GM12873 (cell line): ENCODE measurements around the gene CCDC186.

Experiments used
- TF ChIP-seq, protein P1 (sequence below): IDR thresholded peaks from 2 replicates; pipeline ENCODE4 v1.5.1; 2012; ENCODE audit warnings: low read depth, mild to moderate bottlenecking, moderate library complexity, low read length, control low read depth; ENCODE audit not compliant: insufficient read depth; ENCODE audit errors: missing control alignments

Gene CCDC186

DNA sequence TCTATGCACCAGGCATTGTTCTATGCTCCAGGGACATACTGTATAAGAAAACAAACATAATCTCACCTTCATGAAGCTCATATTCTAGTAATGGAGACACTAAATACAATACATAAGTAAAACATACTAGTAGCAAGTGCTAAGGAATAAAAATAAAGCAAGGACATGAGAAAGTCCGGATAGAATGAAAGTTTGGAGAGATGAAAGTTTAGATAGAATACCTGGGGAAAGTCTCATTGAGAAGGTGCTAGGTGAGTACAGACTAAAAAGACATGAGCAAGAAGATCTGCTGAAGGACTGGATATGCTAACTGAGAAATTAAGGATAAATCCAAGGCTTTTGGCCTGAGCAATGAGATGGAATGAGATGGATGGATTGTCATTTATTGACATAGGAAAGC is 34.0 kb downstream of the CCDC186 start:
- TF ChIP-seq, protein P1, sequence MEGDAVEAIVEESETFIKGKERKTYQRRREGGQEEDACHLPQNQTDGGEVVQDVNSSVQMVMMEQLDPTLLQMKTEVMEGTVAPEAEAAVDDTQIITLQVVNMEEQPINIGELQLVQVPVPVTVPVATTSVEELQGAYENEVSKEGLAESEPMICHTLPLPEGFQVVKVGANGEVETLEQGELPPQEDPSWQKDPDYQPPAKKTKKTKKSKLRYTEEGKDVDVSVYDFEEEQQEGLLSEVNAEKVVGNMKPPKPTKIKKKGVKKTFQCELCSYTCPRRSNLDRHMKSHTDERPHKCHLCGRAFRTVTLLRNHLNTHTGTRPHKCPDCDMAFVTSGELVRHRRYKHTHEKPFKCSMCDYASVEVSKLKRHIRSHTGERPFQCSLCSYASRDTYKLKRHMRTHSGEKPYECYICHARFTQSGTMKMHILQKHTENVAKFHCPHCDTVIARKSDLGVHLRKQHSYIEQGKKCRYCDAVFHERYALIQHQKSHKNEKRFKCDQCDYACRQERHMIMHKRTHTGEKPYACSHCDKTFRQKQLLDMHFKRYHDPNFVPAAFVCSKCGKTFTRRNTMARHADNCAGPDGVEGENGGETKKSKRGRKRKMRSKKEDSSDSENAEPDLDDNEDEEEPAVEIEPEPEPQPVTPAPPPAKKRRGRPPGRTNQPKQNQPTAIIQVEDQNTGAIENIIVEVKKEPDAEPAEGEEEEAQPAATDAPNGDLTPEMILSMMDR: no peak

DNA sequence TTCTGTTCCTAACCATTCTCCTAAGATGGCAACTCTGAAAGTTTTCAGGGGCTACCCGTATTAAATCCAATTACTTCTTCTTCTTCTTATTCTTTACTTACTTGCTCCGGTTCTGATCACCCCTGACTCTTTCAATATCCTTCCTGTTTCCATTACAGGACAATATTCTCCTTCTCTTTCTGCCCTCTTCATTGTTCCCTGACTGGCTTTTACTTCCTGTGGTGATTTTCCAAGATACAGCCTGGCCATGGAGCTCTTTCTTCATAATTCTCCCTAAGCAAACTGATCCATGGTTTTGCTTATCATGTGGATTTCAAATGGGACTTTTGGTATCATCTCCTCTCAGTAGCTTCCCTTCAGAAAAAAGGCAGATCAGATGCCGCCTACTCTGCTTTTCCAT is 35.4 kb downstream of the CCDC186 start:
- TF ChIP-seq, protein P1: no peak

DNA sequence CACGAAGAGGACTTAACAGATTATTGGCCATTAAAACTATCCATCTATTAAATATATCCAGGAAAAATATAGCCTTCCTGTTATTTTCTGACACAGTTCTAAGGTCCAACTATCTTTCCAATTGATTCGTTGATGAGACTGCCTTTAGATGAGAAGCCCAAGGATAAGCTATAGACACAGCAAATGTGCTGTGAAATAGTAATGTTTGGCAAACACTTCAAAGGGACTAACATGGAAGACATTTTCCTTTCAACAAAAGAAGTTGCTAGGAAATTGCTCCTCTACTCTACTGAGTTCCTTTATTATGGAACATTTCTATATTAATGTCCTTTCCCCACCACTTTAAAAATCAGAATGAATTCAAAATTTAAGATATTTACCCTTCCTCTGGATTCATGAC is 38.5 kb downstream of the CCDC186 start:
- TF ChIP-seq, protein P1: no peak

DNA sequence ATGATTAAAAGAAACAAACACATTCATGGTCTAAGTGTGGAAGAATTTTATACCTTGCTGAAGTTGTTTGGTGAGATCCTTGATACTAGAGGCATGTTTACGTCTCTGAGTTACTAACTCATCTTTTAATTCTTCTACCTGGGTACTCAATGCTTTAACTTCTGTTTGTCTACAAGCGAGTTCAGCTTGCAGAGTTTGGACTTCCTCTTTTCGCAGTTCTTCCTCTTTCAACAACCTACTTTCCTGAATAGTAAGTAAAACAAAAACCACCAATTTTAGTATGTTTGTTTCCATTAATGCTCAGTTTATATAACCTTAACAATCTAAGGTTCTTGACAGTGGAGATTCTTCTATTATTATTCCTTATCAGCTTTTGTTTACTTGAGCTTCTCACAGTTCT is 42.9 kb downstream of the CCDC186 start:
- TF ChIP-seq, protein P1: no peak

DNA sequence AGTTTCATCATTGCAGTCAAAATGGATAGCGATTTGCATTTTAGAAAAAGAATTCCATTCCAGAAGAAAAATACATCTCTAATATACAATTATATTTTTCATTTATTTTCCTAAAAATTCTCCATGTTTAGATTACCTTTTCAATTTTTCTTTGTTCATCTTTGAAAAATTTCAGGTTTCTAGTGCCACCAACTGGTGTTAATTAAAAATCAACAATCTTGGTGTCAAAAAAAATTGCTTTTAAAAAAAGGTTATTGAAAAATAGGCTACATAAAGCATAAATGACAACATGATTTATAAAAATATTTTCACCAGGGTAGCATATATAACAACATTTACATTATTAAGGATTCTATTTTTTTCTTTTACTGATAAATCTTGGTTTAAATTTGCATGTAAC is 53.0 kb downstream of the CCDC186 start:
- TF ChIP-seq, protein P1: no peak

DNA sequence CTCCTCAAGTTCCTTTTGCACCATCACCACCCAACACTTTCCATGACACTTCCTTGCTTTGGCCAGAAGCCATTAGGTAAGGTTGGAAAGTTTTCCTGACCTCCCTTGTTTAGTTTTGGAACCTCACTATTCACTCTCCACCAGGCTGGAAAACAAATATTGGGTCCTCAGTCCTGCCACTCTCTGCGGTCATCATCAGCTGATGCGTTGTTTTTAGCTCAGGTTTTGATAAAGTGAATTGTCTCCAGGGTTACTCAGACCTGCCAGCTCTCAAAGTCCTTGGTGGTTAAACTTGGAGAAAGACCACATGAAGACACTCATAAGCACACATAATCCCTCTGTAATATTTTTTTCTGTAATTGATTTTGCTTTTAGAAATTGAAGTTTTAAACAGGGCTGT is 55.5 kb downstream of the CCDC186 start:
- TF ChIP-seq, protein P1: no peak

DNA sequence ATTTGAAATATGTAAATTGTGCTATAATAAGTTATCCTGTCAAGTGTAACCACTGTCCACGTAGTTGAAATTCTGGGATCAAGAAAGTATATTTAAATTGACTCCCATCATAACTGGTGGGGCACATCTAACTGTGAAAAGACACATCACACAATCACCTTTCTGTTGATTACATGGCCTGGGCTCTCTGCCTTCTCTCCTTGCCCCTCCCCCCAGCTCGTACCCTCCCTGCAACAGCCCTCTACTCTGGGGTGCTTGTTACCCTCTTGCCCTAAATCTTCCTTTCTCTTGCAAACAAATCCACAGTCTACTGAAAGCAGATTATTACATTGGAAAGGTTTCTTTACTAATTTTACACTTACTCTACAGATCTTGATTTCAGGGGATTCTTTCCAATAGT is 56.3 kb downstream of the CCDC186 start:
- TF ChIP-seq, protein P1: no peak

DNA sequence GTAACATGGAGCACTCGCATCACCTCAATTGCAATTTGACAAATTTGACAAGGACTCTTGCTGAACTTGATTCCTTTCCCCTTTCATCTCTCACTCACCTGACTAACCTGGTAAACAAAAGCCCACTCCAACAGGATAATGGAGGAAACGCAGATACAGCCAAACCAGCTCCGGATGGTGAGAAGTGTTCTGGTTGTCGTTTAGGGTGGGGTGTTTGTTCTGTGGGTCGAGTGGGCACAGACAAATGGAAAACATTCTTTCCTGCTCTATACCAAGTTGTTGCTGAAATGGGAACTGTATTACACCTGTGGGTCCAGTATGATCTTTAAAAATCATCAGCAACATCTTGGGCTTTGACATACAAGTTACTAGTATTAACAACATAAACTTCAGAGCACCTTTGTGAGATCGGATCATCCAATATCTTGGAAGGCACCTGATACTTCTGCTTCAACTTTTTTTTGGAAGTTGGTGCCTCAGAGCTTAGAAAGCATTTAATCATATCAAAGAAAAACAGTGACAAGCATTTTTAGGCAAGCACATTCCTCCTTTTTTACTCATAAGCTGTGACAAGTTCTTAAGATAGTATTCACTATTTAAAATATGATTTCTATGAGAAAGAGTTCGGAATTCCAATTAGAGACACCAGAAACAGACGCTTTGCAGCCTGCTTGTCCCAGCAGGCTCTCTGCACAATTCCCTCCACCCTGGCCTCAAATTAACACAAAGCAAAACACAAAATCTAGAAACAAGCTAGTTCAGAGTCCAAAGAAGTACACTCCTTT is 58.1 kb downstream of the CCDC186 start:
- TF ChIP-seq, protein P1: no peak
